ENCODE results near the gene ELOVL2.

Gene ELOVL2

DNA sequence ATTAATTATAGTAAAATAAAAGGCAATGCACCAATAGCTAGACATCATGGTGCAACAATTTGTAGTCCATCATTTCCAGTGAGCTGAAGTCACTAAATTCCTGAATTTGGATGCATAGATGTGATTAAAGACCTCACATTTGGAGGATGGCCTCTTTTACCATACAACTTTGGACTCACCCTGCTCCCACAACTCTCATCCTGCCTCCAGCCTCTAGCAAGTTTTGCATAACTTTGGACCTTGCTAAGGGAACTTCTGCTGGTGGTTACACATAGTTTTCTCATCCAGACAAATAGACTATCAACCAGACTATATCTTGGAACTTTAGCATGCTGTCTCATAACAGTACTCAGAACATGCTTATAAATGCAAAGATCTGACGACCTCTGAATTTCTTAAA, 12.8 kb upstream of the ELOVL2 start:
- no peak for DNase-seq

DNA sequence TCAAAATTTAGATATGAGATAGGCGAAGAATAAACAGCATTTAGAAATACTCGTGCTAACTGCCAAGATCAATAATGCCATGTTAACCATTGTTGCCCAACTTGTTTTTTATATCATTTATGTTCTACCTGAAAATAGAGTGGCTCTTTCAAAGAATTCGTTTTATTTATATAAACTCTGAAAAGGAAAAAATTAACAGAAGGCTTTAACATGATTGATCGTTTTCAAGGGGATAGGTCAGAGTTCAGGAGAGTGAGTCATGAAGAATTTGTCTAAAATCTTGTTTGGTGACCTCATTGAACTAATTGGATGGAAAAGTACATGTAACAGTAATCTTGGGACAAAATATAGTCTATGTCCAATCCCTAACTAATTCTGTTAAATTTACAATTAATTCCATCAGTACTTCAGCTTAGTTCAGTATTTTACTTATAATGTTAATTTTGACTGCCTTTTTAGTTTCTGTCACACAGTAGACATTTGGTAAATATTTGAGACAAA, 11.1 kb upstream of the ELOVL2 start:
- DNase-seq, result no peak

DNA sequence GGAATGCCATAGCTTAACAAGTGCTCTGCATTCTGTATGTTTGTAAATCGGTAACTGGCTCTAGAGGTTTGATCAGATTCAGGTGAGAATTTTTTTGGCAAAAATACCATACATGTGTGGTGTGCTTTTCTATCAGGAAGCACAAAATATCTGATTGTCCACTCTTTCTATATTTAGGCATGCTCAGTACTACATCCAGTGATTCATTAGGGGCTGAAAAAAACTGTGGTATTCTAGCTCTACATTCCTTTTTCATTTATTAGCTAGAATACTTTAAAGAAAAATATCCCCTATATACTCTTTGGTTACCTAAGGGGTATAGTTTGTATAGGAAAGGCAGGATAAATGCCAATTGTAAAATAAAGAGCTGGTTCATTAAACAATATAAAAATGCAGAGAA, 10.6 kb upstream of the ELOVL2 start:
- DNase-seq, result no peak

DNA sequence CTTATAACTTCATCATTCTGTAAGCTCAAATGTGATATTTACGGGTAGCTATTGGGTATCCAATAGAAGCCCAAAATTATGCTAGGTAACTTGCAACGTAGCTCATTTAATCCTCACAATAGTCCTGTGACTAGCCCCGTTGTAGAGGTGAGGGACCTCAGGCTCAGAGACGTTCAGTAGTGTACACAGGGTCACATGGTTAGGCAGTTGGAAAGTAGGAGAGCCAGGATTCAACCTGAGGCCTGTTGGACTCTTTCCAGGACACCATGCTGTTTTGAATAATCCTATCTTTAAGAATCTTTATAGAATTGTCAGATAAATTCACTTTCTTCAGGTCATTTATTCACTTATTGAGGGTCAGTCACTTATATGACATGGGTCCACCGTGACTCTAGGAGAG, 9.2 kb upstream of the ELOVL2 start:
- no peak for DNase-seq

DNA sequence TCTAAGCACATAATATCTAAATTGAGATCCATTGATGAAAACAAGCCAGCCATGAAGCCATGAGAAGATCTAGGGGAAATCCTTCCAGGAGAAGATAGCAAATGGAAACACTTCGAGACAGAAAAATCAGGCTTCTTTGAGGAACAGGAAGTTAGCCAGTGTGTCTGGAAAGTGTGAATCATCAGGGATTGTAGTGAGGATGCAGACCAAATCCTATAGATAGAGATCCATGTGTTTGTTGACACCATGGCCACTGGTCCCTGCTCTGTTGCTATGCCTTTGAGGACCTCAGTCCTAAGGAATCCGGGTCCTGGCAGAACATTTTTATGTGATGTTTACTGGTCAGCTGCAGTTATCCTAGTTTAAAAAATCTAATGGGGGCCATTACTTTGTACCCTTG, 6.6 kb upstream of the ELOVL2 start:
- no peak for DNase-seq

DNA sequence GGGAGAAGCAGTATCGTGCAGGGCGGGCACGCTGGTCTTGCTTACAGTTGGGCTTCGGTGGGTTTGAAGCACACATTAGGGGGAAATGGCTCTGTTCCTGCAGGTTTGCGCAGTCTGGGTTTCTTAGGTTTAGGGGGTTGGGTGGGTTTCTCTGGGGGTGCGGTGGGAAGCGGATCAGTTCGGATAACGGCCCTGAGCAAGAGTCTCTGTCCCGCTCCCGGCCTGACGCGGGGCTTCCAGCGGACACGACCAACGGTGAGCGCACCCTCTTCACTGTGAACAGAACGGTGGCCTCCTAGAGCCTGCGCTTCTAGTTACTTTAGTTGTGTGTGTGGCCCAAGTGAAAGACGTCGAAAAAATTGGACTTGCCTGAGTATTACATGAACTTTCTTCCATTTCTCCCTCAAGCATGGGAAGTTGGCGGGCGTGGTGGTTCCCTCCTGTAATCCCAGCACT, 635 bp upstream of the ELOVL2 start:
- DNase-seq, result no peak

DNA sequence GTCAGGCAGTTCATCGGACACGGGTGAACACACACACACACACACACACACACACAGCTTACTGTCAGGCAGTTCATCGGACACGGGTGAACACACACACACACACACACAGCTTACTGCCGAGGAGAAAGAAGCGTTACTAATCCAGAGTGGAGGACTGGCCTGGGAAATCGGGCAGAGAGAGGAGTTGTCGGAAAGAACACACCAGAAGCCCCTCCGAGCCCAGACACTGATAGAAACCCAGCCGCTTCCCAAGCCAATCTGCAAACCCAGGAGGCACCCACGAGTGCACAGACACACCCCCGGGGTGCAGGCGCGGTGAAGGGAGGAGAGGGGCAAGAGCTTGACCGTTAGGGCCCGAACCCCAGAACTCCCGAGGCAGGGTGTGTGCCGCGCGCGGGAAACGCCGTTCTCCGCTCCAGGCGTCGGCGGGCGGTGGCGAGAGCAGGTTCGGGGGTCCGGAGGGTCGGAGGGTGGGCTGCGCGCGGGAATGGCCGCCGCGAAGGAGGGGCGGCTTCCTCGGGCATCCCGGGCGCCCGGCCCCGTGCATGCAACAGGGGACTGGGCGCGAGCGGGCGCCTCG, 636 bp downstream of the ELOVL2 start:
- DNase-seq, result peak; percentile 50

DNA sequence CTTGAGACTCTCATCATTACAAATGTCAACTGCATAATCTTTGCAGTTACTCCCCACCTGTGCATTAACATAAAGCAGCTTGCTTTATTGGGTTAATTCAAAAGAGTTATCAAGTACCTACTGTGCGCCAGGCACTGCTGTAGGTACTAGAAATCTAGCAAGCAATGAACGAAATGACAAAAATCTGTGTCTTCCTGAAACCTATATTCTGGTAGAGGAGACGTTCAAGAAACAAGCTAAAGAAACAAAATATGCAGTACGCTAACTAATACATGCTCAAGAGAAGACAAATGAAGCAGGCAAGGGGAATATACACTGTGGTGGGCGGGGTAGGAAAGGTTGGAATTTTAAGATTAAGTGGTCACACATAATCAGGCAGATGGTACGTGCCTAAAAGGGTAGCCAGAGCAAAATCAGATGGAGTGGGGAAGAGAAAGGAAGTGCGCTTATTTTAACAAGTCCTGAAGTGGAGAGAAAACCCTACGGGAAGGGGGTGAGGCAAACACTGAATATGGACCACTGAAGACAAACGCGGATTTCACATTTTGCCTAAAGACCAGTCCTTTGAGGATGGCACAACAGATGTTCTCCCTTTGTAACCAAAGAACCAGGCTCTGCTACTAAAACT, 1.2 kb downstream of the ELOVL2 start:
- DNase-seq, result no peak

DNA sequence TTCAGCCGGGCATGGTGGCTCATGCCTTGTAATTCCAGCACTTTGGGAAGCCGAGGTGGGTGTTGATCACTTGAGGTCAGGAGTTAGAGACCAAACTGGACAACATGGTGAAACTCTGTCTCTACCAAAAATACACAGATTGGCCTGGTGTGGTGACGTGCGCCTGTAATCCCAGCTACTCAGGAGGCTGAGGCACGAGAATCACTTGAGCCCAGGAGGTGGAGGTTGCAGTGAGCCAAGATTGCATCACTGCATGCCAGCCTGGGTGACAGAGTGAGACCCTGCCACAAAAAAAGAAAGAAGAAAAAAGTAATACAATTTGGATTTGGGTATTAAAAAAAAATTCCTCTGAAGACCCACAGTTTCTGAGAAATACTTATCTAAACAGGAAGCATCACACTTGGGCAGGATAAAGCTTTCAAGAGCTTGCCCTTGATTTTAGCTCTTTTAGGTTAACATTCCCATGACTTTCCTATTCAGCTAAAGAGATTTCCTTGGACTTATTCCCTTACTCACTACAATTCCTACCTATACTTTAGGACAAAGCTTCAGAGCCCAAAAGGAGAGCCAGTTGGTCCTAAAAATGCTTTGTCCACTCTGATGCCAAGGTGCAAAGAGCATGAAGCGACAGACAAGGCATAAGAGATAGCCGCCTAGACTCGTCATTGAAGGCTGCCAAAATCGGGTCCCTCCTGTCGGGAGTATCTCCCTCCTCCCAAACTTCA, 1.9 kb downstream of the ELOVL2 start:
- no peak for DNase-seq

DNA sequence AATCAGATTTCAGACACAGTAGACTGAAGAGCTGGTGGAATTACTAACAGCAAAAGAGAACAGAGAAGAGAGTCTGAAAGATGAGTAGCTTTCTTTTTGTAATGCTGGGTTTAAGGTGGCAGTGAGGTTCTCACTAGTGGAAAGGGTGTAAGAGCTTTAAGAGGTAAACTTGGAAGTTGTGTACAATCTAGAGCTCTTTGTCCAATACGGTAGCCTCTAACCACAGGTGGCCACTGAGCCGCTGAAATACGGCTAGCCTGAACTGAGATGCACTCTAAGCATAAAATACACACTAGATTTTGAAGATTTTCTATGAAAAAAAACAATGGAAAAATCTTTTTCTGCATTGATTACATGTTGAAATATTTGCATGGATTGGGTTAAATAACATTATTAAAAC, 4.0 kb downstream of the ELOVL2 start:
- DNase-seq, result no peak

DNA sequence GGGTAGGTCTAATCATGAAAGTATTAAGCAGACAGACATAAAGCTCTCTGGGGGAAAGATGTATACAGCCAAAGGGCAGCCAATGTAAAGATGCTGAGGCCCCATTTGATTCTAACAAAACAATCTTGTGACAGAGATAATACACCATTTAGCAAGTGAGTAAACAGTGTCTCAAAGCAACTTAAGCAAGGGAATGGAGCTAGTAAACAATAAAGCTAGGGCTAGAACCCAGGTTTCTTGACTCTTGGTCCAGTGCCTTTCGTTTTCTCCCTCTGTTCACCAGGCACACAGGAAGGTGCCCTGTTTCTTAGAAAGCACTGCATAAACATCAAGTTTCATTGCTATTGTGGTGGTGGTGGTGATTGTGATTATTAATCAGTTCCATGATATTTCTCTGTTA, 5.1 kb downstream of the ELOVL2 start:
- no peak for DNase-seq

DNA sequence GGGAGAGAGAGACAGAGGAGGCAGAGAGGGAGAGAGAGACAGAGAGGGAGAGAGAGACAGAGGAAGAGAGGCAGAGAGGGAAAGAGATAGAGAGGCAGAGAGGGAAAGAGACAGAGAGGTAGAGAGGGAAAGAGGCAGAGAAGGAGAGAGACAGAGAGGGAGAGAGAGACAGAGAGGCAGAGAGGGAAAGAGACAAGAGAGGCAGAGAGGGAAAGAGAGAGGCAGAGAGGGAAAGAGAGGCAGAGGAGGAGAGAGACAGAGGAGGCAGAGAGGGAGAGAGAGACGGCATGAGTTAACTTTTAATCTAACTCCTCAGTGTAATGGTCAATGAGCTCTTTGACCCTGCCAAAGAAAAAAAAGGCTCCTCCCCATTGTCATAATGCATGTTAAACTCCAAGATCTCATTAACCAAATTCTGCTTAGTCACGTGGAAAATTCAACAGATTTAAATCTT, 7.1 kb downstream of the ELOVL2 start:
- DNase-seq, result no peak

DNA sequence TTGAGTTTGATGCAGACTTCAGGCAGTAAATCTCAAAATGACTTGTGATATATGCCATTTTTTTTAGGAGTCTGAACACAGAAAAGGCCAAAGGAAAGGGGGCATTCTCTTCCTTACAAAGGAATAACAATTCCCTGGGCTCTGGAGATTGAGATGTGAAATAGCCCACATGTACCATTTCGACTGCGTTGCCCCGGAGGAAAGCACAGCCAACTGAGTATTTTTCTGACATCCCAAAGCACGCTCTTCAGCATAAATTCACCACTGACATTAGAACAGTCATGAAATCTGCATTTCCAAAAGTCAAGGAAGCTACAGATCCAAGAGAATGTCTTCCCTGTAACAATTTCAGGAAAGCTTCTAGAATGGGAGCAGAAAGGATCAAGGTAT, 7.8 kb downstream of the ELOVL2 start:
- no peak for DNase-seq

DNA sequence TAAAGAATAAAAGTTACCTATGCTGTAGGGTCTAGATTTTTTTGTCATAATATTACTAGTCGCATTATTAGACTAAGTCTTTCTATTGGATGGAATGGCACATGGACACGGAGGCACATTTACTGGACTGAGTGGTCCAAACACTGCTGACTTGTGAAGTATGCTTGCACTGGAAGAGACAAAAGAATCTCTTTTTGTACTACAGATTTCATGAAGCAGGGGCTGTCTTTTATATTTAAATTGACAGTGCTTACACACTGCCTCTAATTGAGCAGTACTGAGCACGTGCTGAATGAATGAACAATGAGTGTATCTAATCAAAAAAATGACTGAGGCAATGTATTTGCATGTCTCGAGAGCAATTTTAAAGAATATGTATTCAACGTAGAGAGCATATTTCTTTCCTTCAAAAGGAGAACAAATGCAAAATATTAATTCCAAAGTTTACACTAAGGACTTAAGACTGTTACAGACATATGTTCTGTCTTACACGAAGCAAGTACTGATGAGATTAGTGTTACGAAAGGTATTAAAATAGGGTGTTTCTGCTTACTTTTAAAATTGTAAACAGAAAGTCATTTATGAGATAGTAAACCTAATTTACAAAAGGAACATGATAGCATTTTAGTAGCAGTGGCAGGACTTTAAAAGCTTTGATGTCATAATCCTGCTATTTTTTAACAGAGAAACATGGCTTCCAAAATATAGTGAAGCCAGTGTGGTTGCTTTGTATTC, 8.3 kb downstream of the ELOVL2 start:
- DNase-seq, result no peak

DNA sequence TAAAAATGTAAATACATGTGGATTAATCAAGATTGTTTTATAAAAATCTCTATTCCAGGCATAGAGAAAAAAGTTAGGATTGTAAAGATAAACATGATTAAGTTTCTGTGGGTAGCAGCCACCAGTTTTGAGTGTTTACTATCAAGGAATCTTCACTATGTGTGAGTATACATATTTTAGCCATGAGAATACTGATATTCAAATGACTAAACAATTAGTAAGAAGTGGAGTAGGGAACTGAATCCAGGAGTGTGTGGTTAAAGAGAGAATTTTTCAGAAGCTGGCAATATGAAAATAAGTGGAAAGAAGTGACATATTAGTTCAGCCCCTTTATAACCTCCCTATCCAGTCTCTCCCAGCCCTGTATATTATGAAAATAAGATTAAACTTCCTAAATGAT, 10.3 kb downstream of the ELOVL2 start:
- DNase-seq, result no peak

DNA sequence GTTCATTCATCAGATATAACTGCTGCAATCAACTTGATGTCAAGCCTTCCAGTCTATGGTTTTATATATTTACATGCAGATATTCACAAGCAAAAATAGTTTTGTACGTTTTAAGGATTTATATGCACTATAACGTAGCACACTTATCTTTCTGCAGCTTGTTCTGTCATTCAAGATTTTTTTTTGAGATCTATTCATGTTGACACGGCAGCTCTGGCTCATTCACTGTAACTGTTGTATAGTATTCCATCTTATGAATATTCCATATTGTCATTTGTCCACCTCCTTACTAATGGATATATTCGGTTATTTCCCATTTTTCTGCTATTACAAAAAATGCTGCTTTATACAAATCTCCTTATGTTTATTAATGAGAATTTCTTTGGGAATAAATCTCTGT, 13.2 kb downstream of the ELOVL2 start:
- DNase-seq, result no peak

DNA sequence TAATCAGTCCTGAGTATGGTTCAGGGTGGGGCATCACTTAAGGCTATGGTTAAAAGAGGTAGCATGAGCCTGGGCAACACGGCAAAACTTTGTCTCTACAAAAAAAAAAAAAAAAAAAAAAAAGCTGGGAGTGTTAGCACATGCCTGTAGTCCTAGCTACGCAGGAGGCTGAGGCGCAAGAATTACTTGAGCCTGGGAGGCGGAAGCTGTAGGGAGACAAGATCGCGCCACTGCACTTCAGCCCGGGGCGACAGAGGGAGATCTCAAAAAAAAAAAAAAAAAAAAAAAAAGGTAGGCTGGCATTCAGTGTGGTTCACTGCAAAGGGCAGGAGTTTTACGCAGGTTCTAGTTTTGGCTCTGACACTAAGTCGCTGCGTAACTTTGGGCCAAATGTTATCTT, 15.1 kb downstream of the ELOVL2 start:
- DNase-seq, result no peak

DNA sequence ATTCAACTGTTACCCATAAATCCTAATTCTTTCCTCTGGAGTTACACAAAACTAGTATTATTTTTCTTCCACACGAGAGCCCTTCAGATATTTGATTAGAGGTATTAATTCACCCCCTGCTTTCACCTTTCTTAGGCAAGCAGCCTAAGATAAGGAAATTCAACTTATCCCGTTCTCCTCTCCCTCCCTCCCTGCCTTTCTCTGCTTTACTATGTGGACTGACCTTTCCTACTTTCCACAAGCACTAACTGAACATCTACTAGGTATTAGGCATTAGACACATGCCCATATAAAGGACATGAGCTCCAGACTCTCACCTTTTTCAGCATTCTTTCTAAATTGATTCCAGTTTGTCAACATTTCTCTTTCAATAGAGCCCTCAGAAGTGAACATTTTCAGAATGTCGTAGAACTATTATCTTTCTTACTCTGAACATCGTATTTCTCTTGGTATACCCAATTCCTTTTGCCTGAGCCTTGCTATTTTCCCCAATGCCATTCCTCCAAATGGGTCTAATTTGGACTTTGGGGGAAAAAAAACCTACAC, 16.5 kb downstream of the ELOVL2 start:
- DNase-seq, result no peak

DNA sequence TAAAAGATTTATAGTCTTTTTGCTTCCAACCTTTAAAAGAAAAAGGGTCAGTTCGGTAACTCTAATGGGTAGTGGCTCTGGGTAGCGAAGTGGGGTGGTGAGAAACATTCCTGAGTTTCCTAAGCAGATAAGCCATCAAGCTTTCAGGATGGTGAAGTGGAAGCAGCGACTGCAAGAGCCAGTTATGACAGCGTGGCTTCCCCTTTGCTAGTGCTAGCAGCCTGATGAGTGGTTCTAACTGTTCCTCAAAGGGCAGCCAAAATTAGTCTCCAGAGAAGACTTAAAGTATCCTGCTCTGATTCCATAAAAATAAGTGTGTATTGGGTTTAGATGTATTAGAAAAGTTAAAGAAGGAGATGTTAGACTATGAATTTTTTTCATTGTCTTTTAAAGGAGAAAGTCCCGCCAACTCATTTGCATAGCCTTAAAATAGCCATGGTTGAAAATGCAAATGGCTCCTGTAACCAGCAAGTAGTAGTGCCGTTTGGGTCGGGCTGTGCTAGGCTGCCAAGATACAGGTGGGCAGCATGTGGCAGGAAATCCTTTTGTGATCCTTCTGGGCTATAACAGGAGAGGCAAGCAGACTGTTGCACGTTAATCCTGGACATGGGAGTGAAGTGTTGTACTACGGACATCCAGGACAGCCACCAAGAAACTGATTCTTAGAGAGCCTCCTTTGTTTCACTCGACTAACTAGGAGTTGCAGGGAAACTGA, 18.0 kb downstream of the ELOVL2 start:
- no peak for DNase-seq

DNA sequence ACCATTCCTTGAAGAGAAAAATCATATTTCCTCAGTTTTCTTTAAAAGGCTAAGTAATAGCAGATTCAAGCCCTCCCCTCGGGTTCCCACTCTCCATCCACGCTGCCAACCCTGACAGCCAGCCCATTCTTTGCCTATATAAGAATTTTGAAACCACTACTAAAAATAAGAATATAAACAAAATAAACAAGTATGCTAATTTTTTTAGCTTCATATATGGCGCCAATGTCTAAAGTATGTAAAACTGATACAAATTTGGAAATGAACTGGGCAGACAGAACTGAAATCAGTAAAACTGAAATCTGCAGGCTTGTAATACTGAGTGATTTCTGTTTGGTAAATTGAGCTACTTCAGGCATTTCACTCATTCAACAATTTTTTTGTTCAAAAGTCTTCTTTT, 19.0 kb downstream of the ELOVL2 start:
- DNase-seq, result no peak

DNA sequence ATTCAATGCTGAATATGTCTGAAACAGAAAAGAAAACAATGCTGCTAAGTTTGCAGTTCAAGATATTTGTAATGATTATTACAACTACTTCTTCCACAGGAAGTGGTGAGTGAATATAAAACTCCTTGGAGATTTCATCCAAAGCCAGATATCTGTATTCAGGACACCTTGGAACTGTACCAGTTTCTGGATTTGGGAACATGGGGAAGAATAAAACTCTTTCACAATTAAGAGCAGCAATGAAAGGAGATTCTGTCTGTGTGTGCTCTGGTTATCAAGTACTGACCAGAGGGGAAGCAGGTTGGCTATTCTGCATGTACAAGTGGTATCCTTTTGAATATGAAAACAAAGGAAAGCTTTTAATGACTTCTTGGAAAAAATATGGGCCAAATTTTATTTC, 21.1 kb downstream of the ELOVL2 start:
- DNase-seq, result no peak

DNA sequence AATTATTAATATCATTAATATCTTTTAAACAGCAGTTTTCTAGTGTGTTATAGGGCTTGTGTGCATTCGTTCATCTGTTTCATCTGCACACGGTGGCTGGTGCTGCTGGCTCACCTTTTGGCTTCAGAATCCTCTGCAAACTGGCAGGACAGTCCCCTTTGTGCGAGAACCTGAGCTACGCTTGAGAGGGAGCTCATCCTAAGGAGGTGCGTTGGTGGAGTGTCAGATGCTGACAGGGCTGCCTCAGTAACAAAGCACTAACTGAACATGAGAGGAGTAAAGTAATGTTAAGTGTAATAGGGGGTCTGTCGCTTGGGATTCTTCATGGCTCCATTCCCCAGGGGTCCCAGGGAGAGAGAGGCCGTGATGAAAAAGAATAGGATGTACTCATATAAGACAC, 22.4 kb downstream of the ELOVL2 start:
- DNase-seq, result no peak

DNA sequence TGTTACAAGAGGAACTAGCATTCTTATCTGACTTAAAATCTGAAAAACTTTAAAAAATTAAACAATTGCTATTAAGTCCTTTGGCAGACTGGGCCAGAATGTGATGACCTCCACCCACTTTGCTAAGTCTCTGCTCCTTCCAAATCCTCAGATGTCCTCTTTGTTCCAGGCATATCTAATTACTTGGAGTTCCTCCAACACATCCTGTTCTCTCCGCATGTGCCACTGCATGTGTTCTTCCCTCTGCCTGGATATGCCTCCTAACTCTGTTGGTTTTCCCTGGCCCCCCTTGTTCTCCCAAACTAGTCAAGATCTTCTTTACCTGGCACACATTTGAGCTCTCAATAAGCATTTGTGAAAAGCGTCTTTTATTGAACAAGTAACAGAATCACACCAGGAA, 23.1 kb downstream of the ELOVL2 start:
- no peak for DNase-seq

All from right hindlimb (tissue), 1 donor.